Subcutaneous adipose tissue (tissue), 4 donors: ENCODE data around the gene WWOX. TPM values are rescaled to one million over a fixed set of nuclear protein-coding genes. Genes with fewer than 3 reads are reported as not detected.

Source experiments
- total RNA-seq, 4 donors: library from RNA; depleted of rRNA; stranded (reverse); fragments of >200 nt; gene quantifications; one replicate each; pipeline ENCODE4 v1.1.0, GENCODE V29; 2016
- TF ChIP-seq, protein P1 (sequence below): fragments of 450-650 bp; IDR thresholded peaks from one replicate; pipeline ENCODE4 v1.5.1; 2016; ENCODE audit warnings: low read depth, mild to moderate bottlenecking, control low read depth, antibody characterized with exemption, moderate library complexity

Gene WWOX
- total RNA-seq, 4 donors from 2014 or later, result 31.4 to 67.8 (median 46.0) TPM

DNA sequence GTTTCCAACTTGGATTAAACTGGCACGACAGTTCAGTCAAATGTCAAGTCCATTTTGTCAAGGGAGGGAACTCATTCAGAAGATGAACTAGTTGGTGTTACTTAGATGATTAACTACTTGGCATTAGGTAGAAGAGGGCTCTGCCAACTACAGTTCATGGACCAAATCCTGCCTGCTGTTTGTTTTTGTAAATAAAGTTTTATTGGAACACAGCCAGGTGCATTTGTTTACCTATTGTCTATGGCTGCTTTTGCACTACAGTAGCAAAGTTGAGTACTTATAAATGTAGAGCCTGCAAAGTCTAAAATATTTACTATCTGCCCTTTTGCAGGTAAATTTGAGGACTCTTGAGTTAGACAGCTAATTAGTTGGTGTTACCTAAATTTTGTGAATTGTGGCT, 1091.1 kb downstream of the WWOX start:
- TF ChIP-seq, protein P1, sequence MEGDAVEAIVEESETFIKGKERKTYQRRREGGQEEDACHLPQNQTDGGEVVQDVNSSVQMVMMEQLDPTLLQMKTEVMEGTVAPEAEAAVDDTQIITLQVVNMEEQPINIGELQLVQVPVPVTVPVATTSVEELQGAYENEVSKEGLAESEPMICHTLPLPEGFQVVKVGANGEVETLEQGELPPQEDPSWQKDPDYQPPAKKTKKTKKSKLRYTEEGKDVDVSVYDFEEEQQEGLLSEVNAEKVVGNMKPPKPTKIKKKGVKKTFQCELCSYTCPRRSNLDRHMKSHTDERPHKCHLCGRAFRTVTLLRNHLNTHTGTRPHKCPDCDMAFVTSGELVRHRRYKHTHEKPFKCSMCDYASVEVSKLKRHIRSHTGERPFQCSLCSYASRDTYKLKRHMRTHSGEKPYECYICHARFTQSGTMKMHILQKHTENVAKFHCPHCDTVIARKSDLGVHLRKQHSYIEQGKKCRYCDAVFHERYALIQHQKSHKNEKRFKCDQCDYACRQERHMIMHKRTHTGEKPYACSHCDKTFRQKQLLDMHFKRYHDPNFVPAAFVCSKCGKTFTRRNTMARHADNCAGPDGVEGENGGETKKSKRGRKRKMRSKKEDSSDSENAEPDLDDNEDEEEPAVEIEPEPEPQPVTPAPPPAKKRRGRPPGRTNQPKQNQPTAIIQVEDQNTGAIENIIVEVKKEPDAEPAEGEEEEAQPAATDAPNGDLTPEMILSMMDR, result no peak

DNA sequence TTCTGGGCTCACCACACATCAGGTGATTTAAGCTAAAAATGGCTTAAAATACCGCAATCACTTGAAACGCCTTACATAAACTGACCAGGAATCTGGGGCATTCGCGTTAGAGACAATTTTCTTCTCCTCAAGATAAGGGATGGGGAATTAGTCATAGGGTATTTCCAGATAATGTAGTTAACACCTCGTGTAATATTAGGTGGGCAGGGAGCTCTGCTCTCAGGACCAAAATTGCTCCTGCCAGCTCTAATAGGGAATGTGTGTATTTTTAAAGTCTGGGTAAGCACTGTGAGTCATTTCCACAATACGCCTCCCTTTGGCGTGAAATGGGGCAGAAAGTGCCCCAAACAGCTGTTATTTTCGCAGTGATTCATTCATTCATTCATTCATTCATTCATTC, 1092.5 kb downstream of the WWOX start:
- TF ChIP-seq, protein P1, result no peak

DNA sequence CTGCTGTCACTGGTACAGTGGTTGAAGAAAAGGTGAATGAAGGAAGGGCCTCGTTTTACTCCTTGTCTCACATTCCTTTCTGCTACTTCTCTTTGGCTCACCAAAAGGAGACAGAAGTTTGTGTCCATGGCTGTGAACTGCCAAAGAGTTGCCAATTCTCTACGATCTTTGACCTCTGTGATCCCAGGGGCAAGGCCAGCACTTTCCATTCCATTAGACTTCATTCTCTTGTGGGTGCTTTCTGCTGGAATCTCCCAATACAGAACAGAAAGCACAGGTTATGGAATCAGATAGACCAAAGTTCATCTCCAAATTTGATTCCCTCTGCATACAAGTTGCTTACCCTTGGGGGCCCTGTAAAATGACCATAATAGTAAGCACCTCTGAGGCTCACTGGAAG, 1093.5 kb downstream of the WWOX start:
- TF ChIP-seq, protein P1, result no peak

DNA sequence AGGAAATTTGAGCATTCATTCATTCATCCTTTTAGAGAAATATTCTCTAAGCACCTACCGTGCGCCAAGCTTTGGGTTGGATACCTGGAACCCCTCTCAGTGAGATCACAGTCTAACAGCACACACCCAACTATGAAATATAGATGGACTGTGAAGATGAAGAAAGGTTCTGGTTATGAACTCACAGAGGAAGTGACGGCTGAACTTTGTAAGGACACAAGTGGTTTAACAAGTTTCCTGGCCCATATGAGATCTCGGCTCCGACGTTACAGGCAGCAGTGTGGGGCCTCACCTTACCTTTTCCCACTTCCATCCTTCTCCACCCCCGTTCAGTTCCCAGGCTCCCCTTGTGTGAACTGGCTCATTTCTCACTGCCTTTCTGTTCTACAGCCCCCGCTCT, 1094.8 kb downstream of the WWOX start:
- TF ChIP-seq, protein P1, result no peak

DNA sequence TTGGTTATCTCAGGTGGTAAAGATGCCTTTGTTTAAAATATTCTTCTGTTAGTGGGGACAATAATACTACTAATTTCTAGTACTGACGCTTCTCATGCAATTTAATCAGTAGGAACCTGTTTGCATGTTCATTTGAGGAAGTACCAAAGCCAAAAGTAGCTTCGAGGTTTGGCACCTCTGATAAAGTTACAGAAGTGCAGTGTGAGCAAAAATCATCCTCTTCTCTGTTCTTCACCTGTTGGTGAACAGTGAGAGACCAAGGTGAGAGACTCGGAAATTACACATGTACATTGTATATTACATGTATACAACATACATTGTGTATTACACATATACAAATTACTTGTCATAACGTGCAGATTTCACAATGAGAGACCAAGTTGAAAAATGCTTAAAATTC, 1096.5 kb downstream of the WWOX start:
- TF ChIP-seq, protein P1, result no peak

DNA sequence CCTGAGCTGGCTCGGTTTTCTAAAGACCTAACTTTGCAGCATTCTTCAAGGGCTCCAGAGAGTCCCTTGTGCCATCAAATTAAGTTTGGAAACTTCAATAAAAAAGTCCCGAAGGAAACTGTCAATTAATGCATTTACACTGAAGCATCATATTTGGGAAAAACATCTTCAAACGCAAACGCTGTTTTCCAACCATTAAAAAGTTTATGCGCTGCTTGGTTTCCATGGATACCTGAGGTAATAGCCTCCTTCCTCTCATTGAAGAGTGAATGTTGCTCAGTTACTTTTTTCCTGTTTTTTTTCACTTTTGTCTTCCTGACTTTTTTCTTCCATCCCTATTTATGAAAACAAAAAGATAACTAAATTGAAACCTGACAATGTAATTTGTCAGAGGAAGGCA, 1102.0 kb downstream of the WWOX start:
- TF ChIP-seq, protein P1, result no peak

DNA sequence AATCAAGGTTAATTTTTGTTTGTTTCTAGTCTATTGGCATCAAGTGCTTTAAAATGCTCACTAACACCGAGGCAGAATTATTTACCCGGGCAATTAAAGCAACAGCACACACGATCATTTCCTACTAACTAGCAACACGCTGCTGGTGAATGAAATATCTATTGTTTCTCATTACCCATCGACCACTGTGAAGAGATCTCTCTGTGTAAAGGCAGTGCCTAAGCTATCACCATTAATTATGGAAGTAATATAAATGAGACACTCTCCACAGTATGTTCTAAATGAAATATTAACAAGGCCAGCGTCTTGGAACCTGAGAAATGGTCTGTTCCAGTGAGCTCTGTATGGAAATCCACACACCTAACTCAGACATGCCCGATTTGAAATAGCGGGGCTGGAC, 1103.5 kb downstream of the WWOX start:
- TF ChIP-seq, protein P1, result no peak

DNA sequence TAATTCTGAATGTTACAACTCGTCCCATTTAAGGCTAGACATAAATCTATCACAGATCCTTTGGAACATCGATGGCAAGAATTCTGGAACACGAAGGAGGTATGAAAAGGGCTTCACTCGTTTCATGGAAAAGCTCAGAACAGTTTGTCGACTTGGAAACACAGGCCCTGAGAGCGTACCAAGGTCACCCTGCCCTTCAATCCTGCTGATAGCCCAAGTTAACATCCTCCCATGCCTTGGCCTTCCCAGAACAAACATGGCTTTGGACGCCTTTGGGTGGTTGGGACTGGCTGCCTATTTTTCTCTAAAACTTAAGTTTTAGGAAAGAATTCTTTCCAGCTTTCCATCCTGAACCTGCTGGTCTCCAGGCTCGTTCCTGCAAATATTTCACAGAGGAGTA, 1105.0 kb downstream of the WWOX start:
- TF ChIP-seq, protein P1, result no peak
